H1 (cell line): ENCODE results near the gene HTR3E. TPM values are rescaled to one million over a fixed set of nuclear protein-coding genes. Genes with fewer than 3 reads are reported as not detected.

Experiments
- CHD1 ChIP-seq: IDR thresholded peaks from 2 replicates; pipeline ENCODE4 v1.6.1; 2012; ENCODE audit warnings: low read depth, low read length, improper control_type of control experiment
- EP300 ChIP-seq, 2 experiments: IDR thresholded peaks; 1 replicate in 1 of 2; 2 replicates in 1 of 2; pipeline ENCODE4 v1.6.1; 2011 to 2012; ENCODE audit warnings: low read depth in 2 of 2, low read length in 2 of 2, mild to moderate bottlenecking in 2 of 2, borderline replicate concordance in 1 of 2, inconsistent platforms in 1 of 2, moderate library complexity in 1 of 2
- GTF2F1 ChIP-seq: IDR thresholded peaks from 2 replicates; pipeline ENCODE4 v1.6.1; 2012; ENCODE audit warnings: low read depth, low read length, improper control_type of control experiment, borderline replicate concordance
- RAD21 ChIP-seq, 2 experiments: IDR thresholded peaks in 1 of 2; conservative IDR thresholded peaks in 1 of 2; 2 replicates each; pipeline ENCODE4 v1.6.1; 2011; ENCODE audit warnings: low read depth in 2 of 2, low read length in 2 of 2, improper control_type of control experiment in 1 of 2, inconsistent platforms in 1 of 2, mild to moderate bottlenecking in 1 of 2, moderate library complexity in 1 of 2
- polyA plus RNA-seq, 7 experiments: library from polyadenylated mRNA; depleted of rRNA in 3 of 7; stranded (reverse) in 5 of 7; unstranded in 2 of 7; fragments of >200 nt in 5 of 7; fragments of 200-250 nt in 2 of 7; gene quantifications; 1 replicate in 5 of 7; 2 replicates in 1 of 7; 4 replicates in 1 of 7; pipeline versions ENCODE4 v1.2.1 to v1.2.3, GENCODE V29; 2011 to 2013; ENCODE audit warnings: missing spikeins in 2 of 7, mixed read lengths in 2 of 7
- total RNA-seq: library from RNA; stranded (reverse); fragmentation: NEBNext Ultra II Directional; extraction: Animal tissue kit (Norgen Biotek cat#: 25700); gene quantifications from 2 replicates; pipeline ENCODE4 v1.2.1, GENCODE V29; 2021

The HTR3E gene
- total and polyA plus RNA-seq, 2 of the 8 experiments (the other 6 are each of a cell fraction or from before 2014, with no cell fraction given), result not detected

DNA sequence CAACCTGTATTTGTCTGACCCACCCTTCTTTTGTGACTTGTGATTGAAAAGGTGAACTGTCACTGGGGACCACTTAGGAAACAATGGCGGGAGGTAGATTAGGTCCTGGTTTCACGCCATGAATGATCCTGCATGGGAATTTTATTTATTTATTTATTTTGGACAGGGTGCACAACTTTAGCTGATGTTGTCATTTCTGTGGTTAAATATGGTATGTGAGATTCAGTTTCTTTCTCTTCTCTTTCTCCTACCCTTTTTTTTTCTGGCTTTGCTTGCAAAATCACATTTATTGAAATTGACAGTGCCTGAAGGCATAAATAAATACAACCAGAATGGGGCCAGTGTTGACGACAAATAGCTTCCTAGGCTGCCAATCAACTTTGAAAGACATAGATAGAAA is 18.0 kb upstream of the HTR3E start (continued):
- no peak for TF ChIP-seq CHD1
- no peak for TF ChIP-seq EP300 (IDR thresholded peaks at IDR 0.05; ENCODE audit: borderline replicate concordance in 1 of 2, low read depth in 2 of 2, low read length in 2 of 2)
- no peak for TF ChIP-seq GTF2F1
- TF ChIP-seq RAD21 (IDR thresholded peaks at IDR 0.05 in 1 of 2, conservative IDR thresholded peaks at IDR 0.05 in 1 of 2; ENCODE audit: low read depth in 2 of 2, low read length in 2 of 2), result no peak
